Progenitor cell of endocrine pancreas (in vitro differentiated cells): ENCODE measurements around the gene SPATA3. TPM values are rescaled to one million over a fixed set of nuclear protein-coding genes. Genes with fewer than 3 reads are reported as not detected.

ENCODE experiments used
- DNase-seq: peaks from one replicate; pipeline ENCODE4 v3.0.0; 2021; ENCODE audit warnings: low spot score; ENCODE audit not compliant: unreplicated experiment
- H3K27ac Mint-ChIP-seq: 2 replicates; pipeline ENCODE4 v1.8.0; 2021; ENCODE audit warnings: mild to moderate bottlenecking, moderate library complexity, mixed read lengths
- H3K27me3 Mint-ChIP-seq: 2 replicates; pipeline ENCODE4 v1.8.0; 2021; ENCODE audit warnings: mixed read lengths
- H3K36me3 Mint-ChIP-seq: 2 replicates; pipeline ENCODE4 v1.8.0; 2022; ENCODE audit warnings: mixed read lengths; ENCODE audit not compliant: insufficient read depth
- H3K4me1 Mint-ChIP-seq: 2 replicates; pipeline ENCODE4 v1.8.0; 2021; ENCODE audit warnings: low read depth, mixed read lengths
- H3K4me3 Mint-ChIP-seq: 2 replicates; pipeline ENCODE4 v1.8.0; 2021; ENCODE audit warnings: low read depth, mild to moderate bottlenecking, moderate library complexity, mixed read lengths
- H3K9me3 Mint-ChIP-seq: 2 replicates; pipeline ENCODE4 v1.8.0; 2021; ENCODE audit warnings: low read depth, mixed read lengths
- long read RNA-seq: library from polyadenylated mRNA; unstranded; transcript quantifications from one replicate; pipeline ENCODE4 v2.0.0, GENCODE V29; 2020
- total RNA-seq: library from RNA; stranded (reverse); gene quantifications from 2 replicates; pipeline ENCODE4 v1.2.1, GENCODE V29; 2021
- TF ChIP-seq, protein P1 (sequence below): fragments of 200-600 bp; sonication (generic); IDR thresholded peaks from one replicate; pipeline ENCODE4 v1.5.0; 2021; ENCODE audit warnings: antibody characterized with exemption, mild to moderate bottlenecking; ENCODE audit not compliant: unreplicated experiment

Gene SPATA3
- not detected in 2 replicates for total RNA-seq
- long read RNA-seq: 0 reads

DNA sequence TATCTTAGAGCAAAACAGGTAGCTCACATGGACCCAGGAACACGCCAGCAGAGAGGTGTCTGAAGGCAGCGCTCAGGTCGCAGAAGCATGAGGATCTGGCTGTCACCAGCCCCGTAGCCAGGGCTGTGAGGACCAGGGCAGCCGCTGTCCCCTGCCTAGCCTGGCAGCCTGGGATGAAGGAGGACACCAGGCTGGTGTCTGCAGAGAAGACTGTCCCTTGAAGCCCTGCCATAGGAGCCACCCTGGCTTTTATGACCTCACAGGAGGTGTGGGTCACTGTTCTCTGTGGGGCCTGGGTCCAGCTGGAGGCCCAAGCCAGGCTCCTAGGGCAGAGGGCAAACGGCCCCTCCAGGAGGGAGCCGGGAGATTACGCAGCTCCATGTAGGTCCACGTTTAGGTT is at the start of gene SPATA3:
TSS of gene SPATA3 (plus strand) at position 301 of the 400 bp plus-strand sequence. CDS start 113 bp downstream, outside the sequence.
- no peaks in the 10 kb centered on the region for H3K4me1 Mint-ChIP-seq
- peaks cover 7% of the 10 kb centered on the region for H3K9me3 Mint-ChIP-seq
- DNase-seq: no peak
- TF ChIP-seq, protein P1, sequence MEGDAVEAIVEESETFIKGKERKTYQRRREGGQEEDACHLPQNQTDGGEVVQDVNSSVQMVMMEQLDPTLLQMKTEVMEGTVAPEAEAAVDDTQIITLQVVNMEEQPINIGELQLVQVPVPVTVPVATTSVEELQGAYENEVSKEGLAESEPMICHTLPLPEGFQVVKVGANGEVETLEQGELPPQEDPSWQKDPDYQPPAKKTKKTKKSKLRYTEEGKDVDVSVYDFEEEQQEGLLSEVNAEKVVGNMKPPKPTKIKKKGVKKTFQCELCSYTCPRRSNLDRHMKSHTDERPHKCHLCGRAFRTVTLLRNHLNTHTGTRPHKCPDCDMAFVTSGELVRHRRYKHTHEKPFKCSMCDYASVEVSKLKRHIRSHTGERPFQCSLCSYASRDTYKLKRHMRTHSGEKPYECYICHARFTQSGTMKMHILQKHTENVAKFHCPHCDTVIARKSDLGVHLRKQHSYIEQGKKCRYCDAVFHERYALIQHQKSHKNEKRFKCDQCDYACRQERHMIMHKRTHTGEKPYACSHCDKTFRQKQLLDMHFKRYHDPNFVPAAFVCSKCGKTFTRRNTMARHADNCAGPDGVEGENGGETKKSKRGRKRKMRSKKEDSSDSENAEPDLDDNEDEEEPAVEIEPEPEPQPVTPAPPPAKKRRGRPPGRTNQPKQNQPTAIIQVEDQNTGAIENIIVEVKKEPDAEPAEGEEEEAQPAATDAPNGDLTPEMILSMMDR: no peak
- no peaks in the 10 kb centered on the region for H3K36me3 Mint-ChIP-seq
- H3K27me3 Mint-ChIP-seq: peaks cover 26% of the 10 kb centered on the region
- H3K27ac Mint-ChIP-seq: peak within 1 kb of the TSS; percentile 60
- no peak within 1 kb of the TSS for H3K4me3 Mint-ChIP-seq

DNA sequence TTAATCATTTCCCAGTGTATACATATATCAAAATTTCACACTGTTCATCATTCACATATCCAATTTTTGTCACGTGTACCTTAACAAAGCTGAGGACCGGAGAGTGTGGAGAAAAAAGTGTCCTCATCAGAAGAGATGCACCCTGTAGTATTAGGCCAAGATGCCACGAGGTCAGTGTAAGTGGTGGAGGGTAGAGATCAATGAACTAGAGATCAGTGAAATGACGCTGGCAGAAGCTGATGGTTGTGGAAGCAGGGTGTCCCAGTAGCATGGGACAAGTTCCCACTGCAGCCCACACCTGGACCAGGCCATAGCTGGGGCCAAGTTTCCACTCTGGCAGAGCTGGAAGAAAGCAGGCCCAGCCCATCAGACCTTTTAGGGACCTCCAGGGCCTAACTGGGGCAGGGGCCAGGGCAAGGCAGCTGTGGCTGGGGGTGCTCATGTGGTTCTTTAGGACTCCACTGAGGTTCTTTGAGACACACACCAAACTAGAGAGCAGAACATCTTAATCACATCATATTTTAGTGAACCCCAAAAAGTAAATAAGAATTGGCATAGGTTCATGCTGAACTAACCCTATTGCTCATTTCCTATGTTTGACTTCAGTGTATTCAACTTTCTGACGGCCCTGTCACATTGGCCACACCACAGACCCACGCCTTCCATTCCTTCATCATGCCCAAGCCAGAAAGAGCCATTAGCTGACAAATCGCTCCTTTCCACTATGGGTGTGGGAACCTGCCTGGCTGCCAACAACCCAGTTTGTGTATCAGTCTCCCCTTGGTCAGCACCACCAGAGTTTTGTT is 49.3 kb upstream of the SPATA3 start:
- no peaks in the 10 kb centered on the region for H3K36me3 Mint-ChIP-seq
- no peaks in the 10 kb centered on the region for H3K9me3 Mint-ChIP-seq
- H3K27ac Mint-ChIP-seq: no peak overlapping the region
- no peak overlapping the region for H3K4me3 Mint-ChIP-seq
- DNase-seq: no peak
- H3K27me3 Mint-ChIP-seq: peaks cover 10% of the 10 kb centered on the region
- no peaks in the 10 kb centered on the region for H3K4me1 Mint-ChIP-seq
- TF ChIP-seq, protein P1: no peak

DNA sequence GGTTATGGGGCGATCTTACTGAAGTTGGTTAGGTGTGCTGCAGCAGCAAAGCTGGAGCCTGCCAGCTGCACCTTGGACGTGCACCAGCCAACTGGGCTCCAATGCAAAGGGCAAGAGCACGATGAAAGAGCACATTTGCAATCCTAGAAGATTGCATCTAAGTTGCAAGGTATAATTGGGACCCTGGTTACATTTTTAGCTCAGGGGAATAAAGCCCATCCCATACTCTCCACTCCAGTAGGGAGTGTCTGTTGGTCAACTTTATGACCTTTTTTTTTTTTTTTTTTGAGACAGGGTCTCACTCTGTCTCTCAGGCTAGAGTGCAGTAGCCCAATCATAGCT is 48.7 kb upstream of the SPATA3 start:
- H3K4me1 Mint-ChIP-seq: no peaks in the 10 kb centered on the region
- H3K27me3 Mint-ChIP-seq: peaks cover 8% of the 10 kb centered on the region
- H3K27ac Mint-ChIP-seq: no peak overlapping the region
- no peaks in the 10 kb centered on the region for H3K9me3 Mint-ChIP-seq
- no peak overlapping the region for H3K4me3 Mint-ChIP-seq
- TF ChIP-seq, protein P1: no peak
- no peak for DNase-seq
- H3K36me3 Mint-ChIP-seq: no peaks in the 10 kb centered on the region

DNA sequence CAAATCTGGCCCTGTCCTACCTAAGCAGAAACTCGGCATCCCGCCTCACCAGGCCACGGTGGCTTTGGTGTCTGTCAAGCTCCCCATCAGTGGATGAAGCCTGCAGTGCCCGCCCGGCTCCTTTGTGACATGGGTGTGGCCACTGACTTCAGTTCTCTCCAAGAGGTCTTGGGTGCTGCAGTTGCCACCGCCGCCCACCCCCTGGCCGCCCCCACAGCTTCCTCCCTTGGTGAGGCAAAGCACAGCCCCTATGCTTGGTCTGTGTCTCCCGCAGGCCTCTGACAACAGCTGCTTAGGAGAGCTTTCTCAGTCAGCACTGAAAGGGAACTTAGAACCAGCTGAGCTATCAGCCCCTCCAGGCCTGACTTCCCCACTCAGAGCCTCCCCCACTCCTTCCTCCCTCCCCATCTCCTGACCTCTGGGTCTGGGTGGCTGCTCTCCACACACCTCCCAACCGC is 48.0 kb upstream of the SPATA3 start:
- H3K4me3 Mint-ChIP-seq: no peak overlapping the region
- TF ChIP-seq, protein P1: no peak
- no peaks in the 10 kb centered on the region for H3K9me3 Mint-ChIP-seq
- H3K36me3 Mint-ChIP-seq: no peaks in the 10 kb centered on the region
- DNase-seq: no peak
- H3K27me3 Mint-ChIP-seq: peaks cover 8% of the 10 kb centered on the region
- H3K27ac Mint-ChIP-seq: no peak overlapping the region
- no peaks in the 10 kb centered on the region for H3K4me1 Mint-ChIP-seq

DNA sequence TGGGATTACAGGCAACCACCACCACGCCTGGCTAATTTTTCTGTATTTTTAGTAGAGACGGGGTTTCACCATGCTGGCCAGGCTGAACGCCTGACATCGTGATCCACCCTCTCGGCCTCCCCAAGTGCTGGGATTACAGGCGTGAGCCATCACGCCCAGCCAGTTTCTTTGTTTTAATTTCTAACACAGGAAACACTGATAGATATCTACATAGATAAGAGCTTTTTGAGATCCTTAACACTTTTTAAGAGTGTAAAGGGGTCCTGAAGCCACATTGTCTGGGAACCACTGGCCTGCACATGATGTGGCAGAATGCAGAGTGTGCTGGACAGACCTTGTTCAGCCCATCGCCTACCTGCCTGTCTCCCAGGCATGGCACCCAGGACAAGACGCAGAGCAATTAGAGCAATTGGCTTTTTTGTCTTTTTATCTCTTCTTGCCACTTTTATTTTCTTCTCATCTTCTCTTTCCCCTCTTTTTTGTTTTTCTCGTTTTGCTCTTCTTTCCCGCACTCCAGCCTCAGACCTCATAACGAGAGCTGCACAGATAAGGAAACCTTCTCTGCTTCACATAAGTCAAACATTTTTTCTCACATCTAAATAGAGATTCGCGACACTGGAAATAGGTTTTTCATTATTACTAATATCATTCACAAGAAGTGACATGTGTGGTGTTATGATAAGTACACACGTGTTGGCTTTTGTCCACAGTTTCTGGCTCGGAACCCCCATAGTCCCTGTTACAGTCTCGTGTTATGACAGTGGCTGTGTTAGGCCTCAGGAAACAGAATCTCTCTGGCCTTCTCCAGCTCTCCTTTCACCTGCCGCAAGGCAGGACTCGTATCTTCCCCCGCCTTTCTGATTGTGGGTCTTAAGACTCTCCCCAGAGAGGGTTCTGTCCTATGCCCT is 45.7 kb upstream of the SPATA3 start:
- TF ChIP-seq, protein P1: no peak
- no peaks in the 10 kb centered on the region for H3K36me3 Mint-ChIP-seq
- no peaks in the 10 kb centered on the region for H3K4me1 Mint-ChIP-seq
- H3K27me3 Mint-ChIP-seq: peaks cover 15% of the 10 kb centered on the region
- DNase-seq: no peak
- no peak overlapping the region for H3K27ac Mint-ChIP-seq
- H3K4me3 Mint-ChIP-seq: no peak overlapping the region
- no peaks in the 10 kb centered on the region for H3K9me3 Mint-ChIP-seq
